H1 (cell line): ENCODE measurements around the gene TBX6. TPM values are rescaled to one million over a fixed set of nuclear protein-coding genes. Genes with fewer than 3 reads are reported as not detected.

Experiments used
- CBX8 ChIP-seq: fragments of 300-800, 300-1000 bp; sonication (generic); IDR thresholded peaks from 2 replicates; pipeline ENCODE4 v1.7.1; 2016; ENCODE audit warnings: low read depth, low read length, borderline replicate concordance
- CHD7 ChIP-seq: fragments of 300-600 bp; sonication (generic); IDR thresholded peaks from 2 replicates; pipeline ENCODE4 v1.7.1; 2012; ENCODE audit warnings: low read length, moderate library complexity, mild to moderate bottlenecking, inconsistent platforms; ENCODE audit not compliant: insufficient replicate concordance
- E2F6 ChIP-seq: IDR thresholded peaks from 2 replicates; pipeline ENCODE4 v1.6.1; 2012; ENCODE audit warnings: inconsistent platforms
- EGR1 ChIP-seq: IDR thresholded peaks from 2 replicates; pipeline ENCODE4 v1.6.1; 2011; ENCODE audit warnings: low read depth, low read length, borderline replicate concordance
- FOSL1 ChIP-seq: IDR thresholded peaks from 2 replicates; pipeline ENCODE4 v1.6.1; 2011; ENCODE audit warnings: mild to moderate bottlenecking, low read depth, low read length, moderate library complexity; ENCODE audit not compliant: insufficient read depth
- KDM5A ChIP-seq: fragments of 200-600 bp; IDR thresholded peaks from 2 replicates; pipeline ENCODE4 v1.7.1; 2012; ENCODE audit warnings: mild to moderate bottlenecking, low read length, inconsistent platforms, mixed read lengths
- MAFK ChIP-seq: IDR thresholded peaks from 2 replicates; pipeline ENCODE4 v1.6.1; 2012; ENCODE audit warnings: low read depth, mild to moderate bottlenecking, improper control_type of control experiment, low read length
- MAX ChIP-seq: IDR thresholded peaks from 2 replicates; pipeline ENCODE4 v1.6.1; 2012; ENCODE audit warnings: inconsistent platforms
- SP1 ChIP-seq: IDR thresholded peaks from 2 replicates; pipeline ENCODE4 v1.6.1; 2011; ENCODE audit warnings: low read depth, low read length
- polyA plus RNA-seq, 7 experiments: library from polyadenylated mRNA; depleted of rRNA in 3 of 7; stranded (reverse) in 5 of 7; unstranded in 2 of 7; fragments of >200 nt in 5 of 7; fragments of 200-250 nt in 2 of 7; gene quantifications; 1 replicate in 5 of 7; 2 replicates in 1 of 7; 4 replicates in 1 of 7; pipeline versions ENCODE4 v1.2.1 to v1.2.3, GENCODE V29; 2011 to 2013; ENCODE audit warnings: missing spikeins in 2 of 7, mixed read lengths in 2 of 7
- total RNA-seq: library from RNA; stranded (reverse); fragmentation: NEBNext Ultra II Directional; extraction: Animal tissue kit (Norgen Biotek cat#: 25700); gene quantifications from 2 replicates; pipeline ENCODE4 v1.2.1, GENCODE V29; 2021

Gene TBX6
- total and polyA plus RNA-seq, 2 of the 8 experiments (the other 6 are each of a cell fraction or from before 2014, with no cell fraction given) = 2.2 to 2.8 TPM

GRCh38 chr16:30112197-30113030 lies 20.7 kb upstream of the TBX6 start (continued):
- TF ChIP-seq CHD7 (no peak), E2F6 (peak; percentile 42; the same call in 1 of the 2 replicates), EGR1 (no peak), KDM5A (no peak), MAFK (no peak), CBX8 (no peak), MAX (peak; percentile 36; the same call in 1 of the 2 replicates), SP1 (no peak), FOSL1 (no peak)
